CD14-positive monocyte (primary cell): ENCODE measurements around the gene HTRA3. TPM values are rescaled to one million over a fixed set of nuclear protein-coding genes. Genes with fewer than 3 reads are reported as not detected.

Source experiments
- DNase-seq, 3 donors: peaks; one replicate each; pipeline ENCODE4 v3.0.0-alpha.2; 2011 to 2022
- H2AFZ ChIP-seq: 2 replicates; pipeline ENCODE4 v1.6.0; 2012; ENCODE audit warnings: mild to moderate bottlenecking, low read depth, low read length, inconsistent platforms; ENCODE audit not compliant: insufficient read depth, poor library complexity, severe bottlenecking
- H3K27ac ChIP-seq, 2 donors: 1 replicate in 1 of 2; 2 replicates in 1 of 2; pipeline ENCODE4 v1.5.1; 2012 to 2013; ENCODE audit warnings: low read length in 2 of 2, control low read depth in 1 of 2, inconsistent platforms in 1 of 2, low read depth in 1 of 2, mild to moderate bottlenecking in 1 of 2
- H3K27me3 ChIP-seq, 2 donors: one replicate each; pipeline versions ENCODE4 v1.6.0 to v1.6.1; 2011 to 2013; ENCODE audit warnings: low read length in 2 of 2; ENCODE audit not compliant: control insufficient read depth in 2 of 2, insufficient read depth in 2 of 2
- H3K36me3 ChIP-seq, 2 donors: replicated peaks in 1 of 2; 1 replicate in 1 of 2; 2 replicates in 1 of 2; pipeline versions ENCODE4 v1.5.1 to v1.6.1; 2012 to 2013; ENCODE audit warnings: low read length in 2 of 2, control low read depth in 1 of 2, inconsistent platforms in 1 of 2, mild to moderate bottlenecking in 1 of 2; ENCODE audit not compliant: insufficient read depth in 2 of 2, control insufficient read depth in 1 of 2
- H3K4me1 ChIP-seq, 2 donors: 1 replicate in 1 of 2; 2 replicates in 1 of 2; pipeline versions ENCODE4 v1.5.1 to v1.6.1; 2012 to 2013; ENCODE audit warnings: low read length in 2 of 2, control low read depth in 1 of 2, inconsistent platforms in 1 of 2, mild to moderate bottlenecking in 1 of 2, moderate library complexity in 1 of 2; ENCODE audit not compliant: insufficient read depth in 2 of 2, control insufficient read depth in 1 of 2
- H3K4me2 ChIP-seq: replicated peaks from 2 replicates; pipeline ENCODE3; 2012; ENCODE audit warnings: low read length, moderate library complexity, mild to moderate bottlenecking; ENCODE audit not compliant: poor library complexity, severe bottlenecking; ENCODE audit errors: extremely low read depth
- H3K4me3 ChIP-seq, 3 experiments: fragments of 200-600 bp in 1 of 3; sonication (generic) in 1 of 3; replicated peaks in 1 of 3; 1 replicate in 2 of 3; 2 replicates in 1 of 3; pipeline ENCODE4 v1.5.1; 2011 to 2013; ENCODE audit warnings: low read length in 3 of 3, mild to moderate bottlenecking in 3 of 3, control low read depth in 2 of 3, low read depth in 2 of 3, inconsistent platforms in 1 of 3, moderate library complexity in 1 of 3
- H3K79me2 ChIP-seq: 2 replicates; pipeline ENCODE4 v1.6.0; 2012; ENCODE audit warnings: mild to moderate bottlenecking, control low read depth, inconsistent platforms, low read length, moderate library complexity; ENCODE audit not compliant: insufficient read depth
- H3K9ac ChIP-seq: 2 replicates; pipeline ENCODE4 v1.6.0; 2017; ENCODE audit warnings: low read length, mild to moderate bottlenecking; ENCODE audit not compliant: insufficient read depth, poor library complexity, severe bottlenecking
- H3K9me3 ChIP-seq, 2 donors: replicated peaks in 1 of 2; 1 replicate in 1 of 2; 2 replicates in 1 of 2; pipeline versions ENCODE4 v1.5.1 to v1.6.1; 2012 to 2013; ENCODE audit warnings: low read length in 2 of 2, control low read depth in 1 of 2; ENCODE audit not compliant: control insufficient read depth in 1 of 2, insufficient read depth in 1 of 2
- H4K20me1 ChIP-seq: 2 replicates; pipeline ENCODE4 v1.6.0; 2012; ENCODE audit warnings: mild to moderate bottlenecking, low read length, control low read depth, moderate library complexity; ENCODE audit not compliant: insufficient read depth
- H3K27ac Mint-ChIP-seq, 7 donors: one replicate each; pipeline ENCODE4 v1.8.0; 2020; ENCODE audit warnings: mild to moderate bottlenecking in 7 of 7, mixed read lengths in 7 of 7, moderate library complexity in 6 of 7, inconsistent platforms in 2 of 7
- H3K27me3 Mint-ChIP-seq, 3 donors: one replicate each; pipeline ENCODE4 v1.8.0; 2021 to 2022; ENCODE audit warnings: low read depth in 3 of 3, mild to moderate bottlenecking in 3 of 3, mixed read lengths in 3 of 3, moderate library complexity in 3 of 3, inconsistent platforms in 1 of 3
- H3K36me3 Mint-ChIP-seq, 2 donors: one replicate each; pipeline ENCODE4 v1.8.0; 2020; ENCODE audit warnings: mixed read lengths in 2 of 2, inconsistent platforms in 1 of 2, mild to moderate bottlenecking in 1 of 2
- H3K4me1 Mint-ChIP-seq: one replicate; pipeline ENCODE4 v1.8.0; 2020; ENCODE audit warnings: mild to moderate bottlenecking, mixed read lengths
- H3K4me3 Mint-ChIP-seq, 2 donors: one replicate each; pipeline ENCODE4 v1.8.0; 2020; ENCODE audit warnings: mild to moderate bottlenecking in 2 of 2, mixed read lengths in 2 of 2, moderate library complexity in 1 of 2
- H3K9me3 Mint-ChIP-seq, 7 donors: one replicate each; pipeline ENCODE4 v1.8.0; 2020 to 2022; ENCODE audit warnings: mixed read lengths in 7 of 7, mild to moderate bottlenecking in 6 of 7, moderate library complexity in 6 of 7, inconsistent platforms in 2 of 7
- CTCF ChIP-seq: fragments of 200-600 bp; IDR thresholded peaks from one replicate; pipeline ENCODE4 v1.8.0; 2022; ENCODE audit warnings: antibody characterized with exemption, mild to moderate bottlenecking
- WGBS: methylation state at CpG from one replicate; pipeline ENCODE4 v1.1.5; 2013; ENCODE audit warnings: missing lambda C conversion rate; ENCODE audit not compliant: insufficient coverage; 5-methylcytosine and 5-hydroxymethylcytosine counted together
- intact Hi-C, 2 donors: fragments of 100-400 bp; cut with micrococcal nuclease; formaldehyde crosslinking; loops; one replicate each; pipeline versions ENCODE4 v1.15.0 to v1.15.1; 2023
- polyA plus RNA-seq, 3 donors: library from polyadenylated mRNA; depleted of rRNA in 1 of 3; unstranded in 2 of 3; stranded (reverse) in 1 of 3; fragments of 300-500 nt in 2 of 3; fragments of >200 nt in 1 of 3; fragmentation: Illumina TruSeq in 2 of 3; gene quantifications; 1 replicate in 2 of 3; 2 replicates in 1 of 3; pipeline ENCODE4 v1.2.3, GENCODE V29; 2012 to 2021

HTRA3 gene
- polyA plus RNA-seq, 3 donors: not detected

- Histone ChIP-seq H3K9ac (no peak overlapping the region), H2AFZ (no peak overlapping the region), H3K27ac (no peak overlapping the region), H3K4me1 (no peaks in the 10 kb centered on the region), H3K4me2 (no peak overlapping the region), H3K79me2 (no peaks in the 10 kb centered on the region), H3K36me3 (no peaks in the 10 kb centered on the region), H3K27me3 (no peaks in the 10 kb centered on the region), H4K20me1 (no peaks in the 10 kb centered on the region), H3K4me3 (no peak overlapping the region), H3K9me3 (no peaks in the 10 kb centered on the region)
- Mint-ChIP-seq H3K36me3 (no peaks in the 10 kb centered on the region), H3K9me3 (peaks cover 3 to 8% (median 5%) of the 10 kb centered on the region in 7 donors), H3K4me1 (no peaks in the 10 kb centered on the region), H3K27me3 (peaks cover 0 to 3% (median 2%) of the 10 kb centered on the region in 3 donors), H3K27ac (no peak overlapping the region), H3K4me3 (no peak overlapping the region)
- 89% methylated on average over 15 of the region's 20 CpGs for whole genome bisulfite sequencing
- no peak for TF ChIP-seq CTCF
- intact Hi-C loops: no loop called here
- no peak for DNase-seq
Observed at GRCh38 chr4:8329859-8330761, 60.6 kb downstream of the HTRA3 start.

- DNase-seq: no peak
- Mint-ChIP-seq H3K27me3 (peaks cover 0 to 2% (median 0%) of the 10 kb centered on the region in 3 donors), H3K9me3 (peaks cover 5 to 12% (median 9%) of the 10 kb centered on the region in 7 donors), H3K36me3 (no peaks in the 10 kb centered on the region), H3K27ac (no peak overlapping the region), H3K4me1 (no peaks in the 10 kb centered on the region), H3K4me3 (no peak overlapping the region)
- intact Hi-C loops: no loop called here
- Histone ChIP-seq H3K27me3 (no peaks in the 10 kb centered on the region), H3K4me2 (no peak overlapping the region), H3K9me3 (peaks cover 0 to 3% of the 10 kb centered on the region in 2 donors), H2AFZ (no peak overlapping the region), H3K36me3 (no peaks in the 10 kb centered on the region), H4K20me1 (no peaks in the 10 kb centered on the region), H3K4me1 (no peaks in the 10 kb centered on the region), H3K9ac (no peak overlapping the region), H3K79me2 (no peaks in the 10 kb centered on the region), H3K4me3 (no peak overlapping the region), H3K27ac (no peak overlapping the region)
- WGBS: 68% methylated on average over 9 of the region's 15 CpGs
- no peak for TF ChIP-seq CTCF
Observed at GRCh38 chr4:8330821-8331574, 61.4 kb downstream of the HTRA3 start.
